ENCODE results near the gene TRMT1.

TRMT1 gene

DNA sequence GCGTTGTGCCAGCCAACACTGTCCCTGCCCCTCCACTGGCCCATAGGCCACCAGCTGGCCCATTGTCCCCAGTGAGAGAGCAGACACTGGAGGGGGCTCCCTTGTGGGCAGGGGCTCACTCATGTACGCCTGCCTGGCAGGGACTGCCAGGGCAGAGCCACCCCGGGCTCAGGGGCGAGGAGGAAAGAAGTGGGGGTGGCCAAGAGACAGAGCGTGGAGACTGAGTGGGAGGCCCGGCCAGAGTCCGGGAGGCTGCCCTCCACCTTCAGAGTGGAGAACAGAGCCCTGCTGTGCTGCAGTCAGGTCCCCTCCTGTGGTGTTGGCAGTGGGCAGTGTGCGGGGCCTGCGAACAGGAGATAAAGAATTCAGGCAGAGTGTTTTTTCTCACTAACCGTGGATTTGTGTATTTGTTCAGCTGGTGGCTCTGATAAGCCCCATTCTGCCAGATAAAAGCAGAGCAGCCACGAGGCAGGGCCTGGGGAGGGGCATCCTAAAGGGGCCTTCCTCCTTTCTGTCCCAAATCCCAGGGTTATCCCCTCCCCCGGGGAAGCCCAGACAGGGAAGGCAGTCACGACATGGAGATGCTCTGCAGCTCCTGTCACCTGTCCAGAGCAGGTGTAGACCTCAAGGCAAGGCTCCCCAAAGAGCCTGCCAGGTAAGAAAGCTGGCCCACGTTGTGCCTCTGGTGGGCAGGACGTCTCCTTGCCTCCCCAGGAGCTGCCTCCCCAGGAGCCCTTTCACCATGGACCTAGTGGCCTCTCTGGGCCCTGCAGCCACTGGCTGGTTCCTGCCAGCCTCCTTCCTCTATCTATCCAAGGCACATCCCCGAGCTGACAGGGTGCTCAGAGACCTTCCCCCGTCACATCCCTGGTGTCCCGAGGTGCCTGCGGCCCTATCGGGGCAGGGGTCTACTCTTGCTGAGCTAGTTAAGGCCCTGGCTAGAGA is 46.9 kb downstream of the TRMT1 start:
- no peak for DNase-seq

DNA sequence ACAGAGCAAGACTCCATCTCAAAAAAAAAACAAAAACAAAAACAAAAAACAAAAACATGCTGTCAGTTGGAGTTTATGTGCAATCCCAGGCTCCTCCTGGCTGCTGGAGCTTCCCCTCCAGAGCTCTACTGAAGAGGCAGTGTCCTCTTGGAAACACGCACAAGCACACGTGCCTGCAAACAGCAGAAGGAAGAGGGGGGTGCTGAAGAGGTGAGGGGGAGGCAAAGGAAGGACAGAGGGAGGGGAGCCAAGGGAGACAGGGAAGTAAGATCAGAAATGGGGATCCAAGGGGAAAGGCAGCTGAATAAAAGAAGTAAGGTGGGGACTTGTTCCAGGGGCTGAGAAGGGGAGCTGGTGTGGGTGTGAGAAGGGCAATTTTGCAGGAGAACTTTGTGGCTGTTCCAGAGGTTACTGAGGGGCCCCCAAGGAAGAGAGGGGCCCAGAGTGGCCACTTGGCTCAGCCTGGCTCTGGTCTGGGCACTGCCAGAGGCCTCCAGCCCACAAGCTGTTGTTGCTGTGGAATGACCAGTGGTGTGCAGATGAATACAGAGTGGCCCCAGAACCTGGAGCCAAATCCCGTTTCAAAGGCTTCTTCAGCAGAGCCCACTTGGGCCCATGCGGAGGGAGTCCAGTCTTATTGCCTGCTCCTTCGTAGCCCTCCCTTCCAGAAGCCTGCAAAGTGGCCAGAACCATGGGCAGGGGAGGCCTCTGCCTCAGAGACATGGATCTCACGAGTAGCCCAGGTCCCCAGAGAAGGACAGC is 48.3 kb downstream of the TRMT1 start:
- DNase-seq = no peak

GRCh38 chr19:13066933-13067807 is 49.4 kb downstream of the TRMT1 start:
- DNase-seq = no peak

DNA sequence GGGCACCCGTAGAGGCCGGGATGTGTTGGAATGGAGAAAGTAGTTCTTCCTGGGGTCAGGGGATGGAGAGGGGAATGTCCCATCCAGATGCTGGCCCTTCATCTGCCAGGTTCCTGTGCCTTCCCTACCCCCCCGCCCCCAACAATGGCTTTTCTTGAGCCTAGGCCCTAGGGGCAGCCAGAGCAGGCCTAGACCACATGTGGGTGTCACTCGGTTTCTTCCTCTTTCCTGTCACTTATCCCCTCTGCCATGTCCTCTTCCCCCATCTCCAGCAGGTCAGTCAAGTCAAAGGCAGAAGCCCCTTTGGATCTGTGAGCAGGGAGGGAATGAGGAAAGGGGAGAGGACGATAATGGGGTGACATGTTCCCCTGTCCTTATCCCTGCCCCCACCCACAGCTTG is 50.3 kb downstream of the TRMT1 start:
- DNase-seq = no peak

DNA sequence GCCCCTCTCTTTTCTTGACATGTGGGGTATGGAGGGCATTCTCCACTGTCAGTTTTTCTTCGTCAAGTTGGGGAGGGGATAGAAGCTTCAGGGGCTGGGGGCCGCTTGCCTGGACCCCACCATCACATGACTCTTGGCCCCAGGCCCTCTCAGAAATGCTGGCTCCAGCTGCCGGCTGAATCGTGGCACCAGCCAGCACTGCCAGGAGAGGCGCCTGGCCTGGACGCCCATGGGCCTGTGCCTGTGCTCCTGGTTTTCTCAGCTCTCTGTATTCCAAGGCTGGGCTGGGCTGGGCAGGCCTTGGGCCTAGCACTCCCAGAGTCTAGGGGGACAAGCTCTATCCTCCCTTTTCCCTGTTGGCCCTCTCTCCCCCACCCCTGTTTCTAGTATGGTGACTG is 52.4 kb downstream of the TRMT1 start:
- no peak for DNase-seq

DNA sequence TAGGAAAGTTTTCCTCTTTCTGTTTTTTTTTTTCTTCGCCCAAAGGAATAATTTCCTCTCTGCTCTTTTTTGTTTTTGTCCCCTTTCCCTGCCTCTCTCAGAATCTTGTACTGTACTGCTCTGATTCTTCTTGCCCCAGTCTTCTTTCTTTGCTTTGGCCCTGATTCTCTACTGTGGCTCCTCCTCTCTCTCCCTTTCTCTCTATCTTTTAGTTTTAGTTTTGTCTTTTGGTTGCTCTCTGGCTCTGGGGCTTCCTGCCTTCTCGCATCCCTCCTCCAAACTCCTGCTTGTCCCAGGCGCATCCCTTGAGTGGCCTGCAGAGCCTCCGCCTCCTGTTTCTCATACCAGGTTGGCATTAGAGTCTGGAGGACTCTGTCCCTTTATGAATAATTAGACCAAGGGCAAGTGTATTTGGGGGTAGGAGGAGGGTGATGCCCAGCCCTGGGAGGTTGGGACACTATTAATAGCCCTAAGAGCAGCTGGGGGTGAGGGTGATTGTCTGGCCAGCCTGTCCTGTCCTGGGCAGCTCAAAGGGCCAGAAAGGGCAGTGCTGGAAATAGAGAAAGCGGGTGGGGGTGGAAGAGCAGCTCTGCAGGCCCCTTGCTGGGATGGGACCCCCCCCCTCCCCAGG is 53.0 kb downstream of the TRMT1 start:
- no peak for DNase-seq

DNA sequence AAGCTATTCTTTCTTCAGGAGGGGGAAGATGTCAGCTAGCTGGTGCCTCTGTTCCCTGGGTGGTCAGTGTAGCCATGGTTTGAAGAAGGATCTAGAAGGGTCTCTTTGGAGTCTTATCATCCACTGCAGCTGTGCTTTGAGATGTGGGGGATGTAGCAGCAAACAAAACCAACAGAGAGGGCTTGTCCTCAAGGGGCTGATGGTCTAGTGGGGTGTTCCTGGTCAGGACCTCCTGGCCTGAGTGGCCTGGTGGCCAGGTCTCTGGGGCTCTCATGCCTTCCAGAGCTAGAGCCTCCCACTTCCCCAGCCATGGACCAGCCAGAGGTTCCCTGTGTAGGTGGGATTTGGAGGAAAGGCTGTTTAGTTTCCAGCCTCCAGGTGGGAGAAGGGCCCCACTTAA is 54.2 kb downstream of the TRMT1 start:
- DNase-seq = no peak

- peak; percentile 57 for DNase-seq
Measured at GRCh38 chr19:13060964-13061927, 55.3 kb downstream of the TRMT1 start.

- DNase-seq = no peak
Measured at GRCh38 chr19:13060233-13060963, 56.1 kb downstream of the TRMT1 start.

- no peak for DNase-seq
Measured at GRCh38 chr19:13058951-13059660, 57.4 kb downstream of the TRMT1 start.

GRCh38 chr19:13057744-13058143 is 58.8 kb downstream of the TRMT1 start:
- DNase-seq = no peak

GRCh38 chr19:13057147-13057572 is 59.4 kb downstream of the TRMT1 start:
- no peak for DNase-seq

DNA sequence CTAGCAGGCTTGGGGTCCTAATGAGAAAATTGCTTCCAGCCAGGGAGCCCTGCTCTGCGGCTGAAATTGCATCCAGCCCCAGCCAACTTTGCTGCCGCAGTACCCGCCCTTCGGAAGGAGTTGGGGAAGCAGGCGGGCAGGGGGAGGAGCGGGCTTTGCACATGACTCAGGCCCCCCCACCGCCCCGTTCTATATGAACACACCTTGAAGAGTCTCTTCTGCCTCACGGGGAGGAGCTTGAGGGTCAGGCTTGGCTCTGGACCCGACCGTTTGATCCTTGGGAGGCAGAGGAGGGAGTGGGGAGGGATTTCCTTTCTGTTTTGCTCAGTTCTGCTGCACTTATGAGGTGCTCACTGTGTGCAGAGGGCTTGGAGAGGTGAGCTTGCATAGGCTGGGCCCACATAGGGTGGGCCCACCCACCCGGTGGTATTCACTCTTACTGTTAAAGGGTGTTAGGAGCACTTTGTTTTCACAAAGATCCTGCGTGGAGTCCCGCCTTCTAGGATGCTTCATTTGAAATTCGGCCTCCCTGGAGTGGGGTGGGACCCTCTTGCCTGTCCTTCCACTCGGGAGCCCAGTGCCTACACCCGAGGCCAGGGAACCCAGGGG is 60.4 kb downstream of the TRMT1 start:
- DNase-seq = no peak

- DNase-seq = no peak
Measured at GRCh38 chr19:13055213-13056051, 61.1 kb downstream of the TRMT1 start.

All from CD4-positive, alpha-beta T cell treated with Interleukin-4 for 4 hours (primary cell).